LNCaP clone FGC (cell line): ENCODE results near the gene ZCCHC2.

Source experiments
- DNase-seq: peaks from one replicate; pipeline ENCODE4 v3.0.0-alpha.2; 2011; ENCODE audit warnings: low read depth
- H3K4me3 ChIP-seq: 2 replicates; pipeline ENCODE4 v1.5.1; 2011; ENCODE audit warnings: mild to moderate bottlenecking, low read depth, low read length, control low read depth
- TF ChIP-seq, protein P1 (sequence below): IDR thresholded peaks from 2 replicates; pipeline ENCODE4 v1.5.1; 2012; ENCODE audit warnings: mild to moderate bottlenecking; ENCODE audit not compliant: control insufficient read depth, insufficient read depth; ENCODE audit errors: extremely low read depth

Gene ZCCHC2

DNA sequence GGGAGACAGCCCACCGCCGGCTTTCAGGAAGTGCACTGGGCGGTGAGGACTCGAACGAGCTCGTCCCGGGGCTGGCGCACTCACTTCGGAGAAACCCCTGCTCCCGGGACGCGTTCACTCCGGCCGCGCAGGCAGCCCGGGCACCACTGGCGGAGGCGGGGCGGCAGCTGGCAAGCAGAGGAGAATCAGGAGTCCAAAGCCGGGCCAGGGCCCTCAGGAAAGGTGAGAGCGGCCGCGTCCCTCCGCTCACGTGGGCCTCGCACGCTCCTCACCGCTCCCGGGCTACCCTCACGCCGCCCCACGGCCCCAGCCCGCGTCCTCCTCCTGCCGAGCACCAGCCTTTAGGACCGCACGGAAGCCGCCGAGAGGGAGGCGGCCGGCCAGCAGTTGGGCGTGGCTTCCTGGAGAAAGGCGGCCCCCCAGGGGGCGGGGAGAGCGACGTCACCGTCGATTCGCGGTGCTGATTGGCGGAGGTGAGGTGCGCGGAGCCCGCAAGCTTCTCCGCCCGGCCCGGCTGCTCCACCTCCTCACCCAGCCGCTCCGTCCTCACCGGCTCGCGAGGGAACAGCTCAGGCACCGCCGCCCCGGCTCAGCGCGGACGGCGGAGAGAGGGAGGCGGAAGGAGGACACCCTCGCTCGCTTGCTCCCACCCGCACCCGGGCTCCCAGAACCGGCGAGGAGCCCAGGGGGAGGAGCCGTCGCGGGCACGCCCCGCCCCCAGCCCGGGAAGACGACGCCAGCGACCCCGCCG is at the start of gene ZCCHC2:
Gene ZCCHC2 (plus strand): TSS at position 522 of the 751 bp plus-strand sequence. CDS start 400 bp downstream, outside the sequence.
- peak; percentile 92 for DNase-seq
- TF ChIP-seq, protein P1, sequence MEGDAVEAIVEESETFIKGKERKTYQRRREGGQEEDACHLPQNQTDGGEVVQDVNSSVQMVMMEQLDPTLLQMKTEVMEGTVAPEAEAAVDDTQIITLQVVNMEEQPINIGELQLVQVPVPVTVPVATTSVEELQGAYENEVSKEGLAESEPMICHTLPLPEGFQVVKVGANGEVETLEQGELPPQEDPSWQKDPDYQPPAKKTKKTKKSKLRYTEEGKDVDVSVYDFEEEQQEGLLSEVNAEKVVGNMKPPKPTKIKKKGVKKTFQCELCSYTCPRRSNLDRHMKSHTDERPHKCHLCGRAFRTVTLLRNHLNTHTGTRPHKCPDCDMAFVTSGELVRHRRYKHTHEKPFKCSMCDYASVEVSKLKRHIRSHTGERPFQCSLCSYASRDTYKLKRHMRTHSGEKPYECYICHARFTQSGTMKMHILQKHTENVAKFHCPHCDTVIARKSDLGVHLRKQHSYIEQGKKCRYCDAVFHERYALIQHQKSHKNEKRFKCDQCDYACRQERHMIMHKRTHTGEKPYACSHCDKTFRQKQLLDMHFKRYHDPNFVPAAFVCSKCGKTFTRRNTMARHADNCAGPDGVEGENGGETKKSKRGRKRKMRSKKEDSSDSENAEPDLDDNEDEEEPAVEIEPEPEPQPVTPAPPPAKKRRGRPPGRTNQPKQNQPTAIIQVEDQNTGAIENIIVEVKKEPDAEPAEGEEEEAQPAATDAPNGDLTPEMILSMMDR = no peak
- H3K4me3 ChIP-seq = peak within 1 kb of the TSS; percentile 80

DNA sequence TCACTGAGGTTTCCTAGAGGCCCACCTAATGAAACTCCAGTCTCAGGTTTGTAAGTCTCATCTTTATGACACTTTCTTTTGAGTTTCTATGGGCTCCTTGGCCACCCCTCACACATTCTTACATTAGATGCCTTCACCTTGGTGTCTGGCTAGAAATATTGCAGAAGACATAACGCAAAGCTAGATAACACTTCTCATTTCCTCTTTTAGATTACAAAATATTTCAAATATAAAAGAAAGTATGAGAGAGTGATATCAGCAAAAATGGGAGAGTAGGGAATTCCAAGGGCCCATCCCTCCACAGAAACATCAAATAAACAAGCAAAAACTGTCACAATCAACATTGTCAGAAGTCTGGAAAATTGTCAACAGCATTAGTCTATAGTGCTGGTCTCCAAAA is 43.3 kb upstream of the ZCCHC2 start:
- DNase-seq = no peak
- no peak overlapping the region for H3K4me3 ChIP-seq
- TF ChIP-seq, protein P1 = no peak

DNA sequence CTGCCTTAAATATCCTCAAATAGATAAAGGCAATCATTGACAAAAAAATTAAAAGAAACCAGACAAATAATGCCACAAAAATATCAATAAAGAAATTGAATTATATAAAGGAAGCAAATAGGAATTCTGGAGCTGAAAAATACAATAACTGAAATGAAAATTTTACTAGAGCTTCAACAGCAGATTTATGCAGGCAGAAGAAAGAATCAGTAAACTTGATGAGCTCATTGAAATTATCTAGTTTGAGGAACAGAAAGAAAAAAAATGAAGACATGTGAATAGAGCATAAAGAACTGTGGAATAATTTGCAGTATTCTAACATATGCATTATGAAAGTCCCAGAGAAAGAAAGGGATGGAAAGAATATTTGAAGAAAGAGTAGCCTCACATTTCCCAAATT is 41.9 kb upstream of the ZCCHC2 start:
- TF ChIP-seq, protein P1 = no peak
- DNase-seq = no peak
- H3K4me3 ChIP-seq = no peak overlapping the region

DNA sequence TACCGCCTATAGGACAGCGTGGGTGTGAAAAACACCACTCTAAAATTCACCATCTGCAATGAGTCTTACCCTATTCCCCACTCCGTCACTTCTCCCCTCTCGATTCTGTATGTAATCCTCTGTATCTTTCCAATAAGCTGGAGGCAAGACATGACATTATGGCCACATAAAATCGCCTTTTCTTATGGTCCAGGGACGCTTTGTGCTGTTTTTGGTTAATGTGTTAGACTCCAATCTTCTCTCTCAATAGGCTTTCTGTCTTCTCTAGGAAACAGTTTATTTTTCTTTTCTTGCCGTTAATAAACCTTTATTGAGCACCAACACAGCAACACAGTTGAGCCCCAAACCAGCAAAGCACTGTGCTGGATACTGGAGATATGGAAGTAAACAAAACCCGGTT is 37.9 kb upstream of the ZCCHC2 start:
- no peak for DNase-seq
- H3K4me3 ChIP-seq = no peak overlapping the region
- TF ChIP-seq, protein P1 = no peak

DNA sequence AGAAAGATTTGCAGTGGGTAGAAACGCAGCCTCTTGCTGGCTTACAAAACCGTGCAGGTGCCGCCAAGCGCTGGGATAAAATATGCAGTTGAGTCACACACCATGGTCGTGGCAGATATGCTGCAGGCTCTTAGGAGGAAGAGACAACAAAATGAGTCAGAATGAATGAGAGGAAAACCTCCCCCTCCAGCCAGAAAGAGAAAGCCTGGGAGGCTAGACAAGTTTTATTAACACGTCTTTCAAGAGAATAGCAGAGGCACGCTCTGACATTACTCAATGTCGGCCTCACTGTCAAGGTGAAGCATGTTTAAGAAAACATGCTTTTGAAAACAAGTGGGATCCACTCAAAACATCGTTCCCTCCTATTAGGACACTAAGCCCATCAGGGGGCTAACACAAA is 37.1 kb upstream of the ZCCHC2 start:
- DNase-seq = no peak
- no peak overlapping the region for H3K4me3 ChIP-seq
- TF ChIP-seq, protein P1 = no peak

DNA sequence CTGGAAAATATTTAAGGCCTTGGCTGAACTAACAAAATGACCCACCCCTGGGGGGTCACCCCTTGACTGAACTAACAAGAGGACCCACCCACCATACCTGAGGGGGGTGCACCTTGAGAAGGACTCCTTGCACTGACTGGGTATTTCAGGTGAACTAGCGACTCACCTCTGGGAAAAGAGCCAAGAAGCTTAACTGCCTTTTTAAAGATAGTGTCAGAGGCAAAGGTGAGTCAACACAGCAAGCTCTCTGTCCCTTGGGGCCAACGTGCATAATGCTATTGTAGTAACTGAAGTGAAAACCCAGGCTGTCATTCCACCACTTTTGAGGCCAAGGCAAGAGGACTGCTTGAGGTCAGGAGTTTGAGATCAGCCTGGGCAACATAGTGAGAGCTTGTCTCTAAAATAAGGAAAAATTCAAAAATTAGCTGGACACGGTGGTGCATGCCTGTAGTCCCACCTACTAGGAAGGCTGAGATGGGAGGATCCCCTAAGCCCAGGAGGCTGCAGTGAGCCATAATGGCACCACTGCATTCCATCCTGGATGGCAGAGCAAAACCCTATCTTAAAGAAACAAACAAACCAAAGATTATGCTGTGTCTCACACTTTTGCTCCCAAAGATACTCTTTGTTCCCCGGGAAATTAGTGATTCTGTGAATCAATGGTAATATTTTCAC is 36.4 kb upstream of the ZCCHC2 start:
- TF ChIP-seq, protein P1 = no peak
- DNase-seq = peak; percentile 88
- H3K4me3 ChIP-seq = no peak overlapping the region
